SK-N-SH treated with all-trans-retinoic acid at 6 μM for 48 hours (cell line): ENCODE results near the gene KLRK1.
"Not testable (repeated sequence)": the region's sequence is repeated elsewhere in the genome, so short reads cannot be mapped to it uniquely, and the experiment has no call there.

Experiments used
- ARNTL ChIP-seq: fragments of 450-650 bp; formaldehyde crosslinking; IDR thresholded peaks from 2 replicates; pipeline ENCODE4 v1.5.0; 2020; ENCODE audit warnings: low read depth, mild to moderate bottlenecking, moderate library complexity, borderline replicate concordance
- CREB5 ChIP-seq: fragments of 250-450 bp; sonication (Bioruptor Pico); IDR thresholded peaks from 2 replicates; pipeline ENCODE4 v1.5.1; 2020; ENCODE audit warnings: low read depth, mild to moderate bottlenecking, moderate library complexity
- CSDC2 ChIP-seq: fragments of 250-450 bp; sonication (Bioruptor Pico); IDR thresholded peaks from 2 replicates; pipeline ENCODE4 v1.5.0; 2020; ENCODE audit warnings: mild to moderate bottlenecking, moderate library complexity
- GLIS3 ChIP-seq: fragments of 250-450 bp; sonication (Bioruptor Pico); IDR thresholded peaks from 2 replicates; pipeline ENCODE4 v1.5.0; 2020; ENCODE audit warnings: mild to moderate bottlenecking, moderate library complexity
- ISL1 ChIP-seq: fragments of 250-450 bp; sonication (Bioruptor Pico); IDR thresholded peaks from 2 replicates; pipeline ENCODE4 v2.1.2; 2022; ENCODE audit warnings: mild to moderate bottlenecking, moderate library complexity
- OSR1 ChIP-seq: fragments of 250-450 bp; sonication (Bioruptor Pico); IDR thresholded peaks from 2 replicates; pipeline ENCODE4 v1.8.0; 2022; ENCODE audit warnings: moderate library complexity, mild to moderate bottlenecking, inconsistent platforms
- PATZ1 ChIP-seq: fragments of 250-450 bp; sonication (Bioruptor Pico); IDR thresholded peaks from 2 replicates; pipeline ENCODE4 v1.8.0; 2020; ENCODE audit warnings: mild to moderate bottlenecking, moderate library complexity, borderline replicate concordance
- POU6F1 ChIP-seq: fragments of 250-450 bp; sonication (Bioruptor Pico); IDR thresholded peaks from 2 replicates; pipeline ENCODE4 v1.8.0; 2021; ENCODE audit warnings: low read depth, mild to moderate bottlenecking, moderate library complexity, borderline replicate concordance
- PPARA ChIP-seq: fragments of 250-450 bp; sonication (Bioruptor Pico); IDR thresholded peaks from 2 replicates; pipeline ENCODE4 v1.5.0; 2020; ENCODE audit warnings: mild to moderate bottlenecking, borderline replicate concordance
- RARB ChIP-seq: fragments of 250-450 bp; sonication (Bioruptor Pico); IDR thresholded peaks from 2 replicates; pipeline ENCODE4 v1.8.0; 2021; ENCODE audit warnings: mild to moderate bottlenecking, moderate library complexity
- SNAI2 ChIP-seq: fragments of 250-450 bp; sonication (Bioruptor Pico); IDR thresholded peaks from 2 replicates; pipeline ENCODE4 v1.5.0; 2020; ENCODE audit warnings: mild to moderate bottlenecking, moderate library complexity
- TCF4 ChIP-seq: fragments of 250-450 bp; sonication (Bioruptor Pico); IDR thresholded peaks from 2 replicates; pipeline ENCODE4 v1.8.0; 2021; ENCODE audit warnings: mild to moderate bottlenecking, moderate library complexity, borderline replicate concordance
- ZC3H10 ChIP-seq: fragments of 250-450 bp; sonication (Bioruptor Pico); IDR thresholded peaks from 2 replicates; pipeline ENCODE4 v1.5.1; 2021; ENCODE audit warnings: mild to moderate bottlenecking, moderate library complexity
- ZNF70 ChIP-seq: fragments of 450-650 bp; formaldehyde crosslinking; IDR thresholded peaks from 2 replicates; pipeline ENCODE4 v1.5.0; 2020; ENCODE audit warnings: mild to moderate bottlenecking, moderate library complexity

GRCh38 chr12:10437601-10438000, 47.8 kb upstream of the KLRK1 start:
- TF ChIP-seq CSDC2 (CRISPR knock-in tag); PATZ1 (CRISPR knock-in tag); SNAI2 (CRISPR knock-in tag); CREB5 (CRISPR knock-in tag); TCF4 (CRISPR knock-in tag); OSR1 (CRISPR knock-in tag); RARB (CRISPR knock-in tag); POU6F1 (CRISPR knock-in tag); ARNTL (CRISPR knock-in tag); ISL1 (CRISPR knock-in tag); ZNF70 (CRISPR knock-in tag); GLIS3 (CRISPR knock-in tag); ZC3H10 (CRISPR knock-in tag); PPARA: not testable (repeated sequence)
